Skeletal muscle cell (primary cell): ENCODE data around the gene DHRS4.
"Not testable (repeated sequence)": the region's sequence is repeated elsewhere in the genome, so short reads cannot be mapped to it uniquely, and the experiment has no call there.

ENCODE experiments used
- DNase-seq: peaks from one replicate; pipeline ENCODE4 v3.0.0-alpha.2; 2010; ENCODE audit warnings: low read depth
- H3K4me3 ChIP-seq: 2 replicates; pipeline ENCODE4 v1.5.1; 2011; ENCODE audit warnings: low read depth, mild to moderate bottlenecking, control low read depth, low read length, moderate library complexity

Gene DHRS4

GRCh38 chr14:24013654-24014514 lies 60.3 kb downstream of the DHRS4 start:
- H3K4me3 ChIP-seq = no peak overlapping the region
- DNase-seq = no peak

- not testable (repeated sequence) for DNase-seq, H3K4me3 ChIP-seq
Measured at GRCh38 chr14:24015745-24016144, 62.2 kb downstream of the DHRS4 start.
